Activated T-helper 17 cell treated with anti-CD3 and anti-CD28 coated beads, Interleukin-2, amount 50 U/mL, for 72 hours (primary cell): Measurements from ENCODE around the gene PCK1. TPM values are rescaled to one million over a fixed set of nuclear protein-coding genes. Genes with fewer than 3 reads are reported as not detected.

Experiments used
- ATAC-seq: fragments of 150-1000 bp; cut with Tn5 transposase; replicated peaks from 2 replicates; pipeline ENCODE4 v1.10.0; 2021; ENCODE audit warnings: mild to moderate bottlenecking, moderate library complexity
- H3K27ac Mint-ChIP-seq: one replicate; pipeline ENCODE4 v1.8.0; 2022; ENCODE audit warnings: mixed read lengths
- H3K27me3 Mint-ChIP-seq: one replicate; pipeline ENCODE4 v1.8.0; 2022; ENCODE audit warnings: mixed read lengths
- H3K36me3 Mint-ChIP-seq: one replicate; pipeline ENCODE4 v1.8.0; 2022; ENCODE audit warnings: low read depth, mild to moderate bottlenecking, mixed read lengths
- H3K4me1 Mint-ChIP-seq: one replicate; pipeline ENCODE4 v1.8.0; 2022; ENCODE audit warnings: mixed read lengths
- H3K4me3 Mint-ChIP-seq: one replicate; pipeline ENCODE4 v1.8.0; 2022; ENCODE audit warnings: mild to moderate bottlenecking, mixed read lengths
- H3K9me3 Mint-ChIP-seq: one replicate; pipeline ENCODE4 v1.8.0; 2022; ENCODE audit warnings: mixed read lengths
- total RNA-seq, 2 donors: library from RNA; stranded (reverse); gene quantifications; one replicate each; pipeline ENCODE4 v1.2.3, GENCODE V29; 2022

PCK1 gene
- total RNA-seq, 2 donors from 2014 or later = not detected

DNA sequence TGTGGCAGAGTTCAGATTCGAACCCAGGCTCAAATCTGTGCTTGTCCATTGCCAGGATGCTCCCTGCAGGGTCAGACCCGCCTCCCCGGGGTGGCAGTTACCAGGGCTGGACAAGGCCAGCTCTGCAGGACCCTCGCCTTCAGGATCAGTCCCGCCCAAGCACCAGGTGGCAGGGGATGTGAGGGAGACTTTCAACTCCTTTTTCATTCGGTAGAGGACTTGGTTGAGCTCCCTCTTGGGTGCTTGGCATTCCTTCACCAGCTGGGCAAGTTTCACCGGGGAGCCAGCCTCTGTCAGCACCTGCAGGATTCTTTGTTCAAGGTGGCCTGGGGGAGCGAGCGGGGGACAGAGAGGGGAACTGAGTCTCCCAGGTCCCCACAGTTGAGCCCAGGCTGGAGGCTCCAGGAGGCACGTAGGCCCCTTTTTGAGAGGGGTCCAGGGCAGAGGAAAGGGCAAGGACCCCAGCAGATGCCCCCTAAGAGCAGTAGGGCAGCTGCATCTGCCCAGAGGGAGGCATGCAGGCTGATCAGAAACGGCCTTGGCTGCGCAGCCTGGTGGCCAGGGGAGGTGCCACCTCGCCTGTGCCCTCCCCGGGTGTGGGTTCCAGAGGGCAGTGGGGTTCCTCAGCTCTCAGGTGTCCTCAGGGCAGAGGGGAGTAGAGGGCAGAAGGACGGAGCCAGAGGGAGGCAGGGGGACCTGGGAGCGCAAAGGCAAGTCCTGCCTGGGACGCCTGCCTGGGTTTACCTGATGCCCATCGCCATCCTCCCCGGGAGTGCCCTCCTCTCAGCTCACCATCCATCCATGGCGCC is 55.4 kb downstream of the PCK1 start:
- Mint-ChIP-seq H3K27ac (no peak overlapping the region), H3K27me3 (no peaks in the 10 kb centered on the region), H3K4me1 (peaks cover 34% of the 10 kb centered on the region), H3K9me3 (no peaks in the 10 kb centered on the region), H3K36me3 (peaks cover 13% of the 10 kb centered on the region), H3K4me3 (no peak overlapping the region)
- ATAC-seq = no peak

DNA sequence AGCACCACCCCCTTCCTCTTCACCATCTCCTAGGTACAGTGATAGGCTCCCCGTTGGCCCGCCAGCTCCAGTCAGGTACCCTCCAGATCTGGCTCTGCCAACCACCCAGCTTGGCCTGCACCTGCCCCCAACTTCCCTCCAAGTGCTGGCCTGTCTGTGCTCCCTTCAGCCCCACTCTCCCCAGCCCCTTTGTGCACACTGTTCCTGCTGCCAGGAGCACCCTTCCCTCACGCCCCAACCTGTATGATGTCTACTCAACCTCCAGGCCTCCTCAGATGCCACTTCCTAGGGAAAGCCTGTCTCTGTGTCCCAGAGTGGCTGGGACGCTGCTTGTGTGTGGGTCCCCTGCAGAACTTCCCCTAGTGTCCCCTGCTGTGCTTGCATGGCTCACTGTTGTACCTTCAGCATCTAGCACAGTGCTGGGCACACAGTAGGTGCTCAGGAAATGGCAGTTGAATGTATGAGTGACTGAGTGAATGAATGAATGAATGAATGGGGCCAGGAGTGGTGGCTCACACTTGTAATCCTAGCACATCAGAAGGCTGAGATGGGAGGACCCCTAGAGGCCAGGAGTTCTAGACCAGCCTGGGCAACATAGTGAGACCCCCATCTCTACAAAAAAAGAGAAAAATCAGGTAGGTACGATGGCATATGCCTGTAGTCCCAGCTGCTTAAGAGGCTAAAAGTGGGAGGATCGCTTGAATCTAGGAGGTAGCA is 56.3 kb downstream of the PCK1 start:
- no peak for ATAC-seq
- Mint-ChIP-seq H3K4me3 (peak overlapping the region; percentile 83), H3K9me3 (no peaks in the 10 kb centered on the region), H3K27ac (no peak overlapping the region), H3K27me3 (no peaks in the 10 kb centered on the region), H3K36me3 (peaks cover 13% of the 10 kb centered on the region), H3K4me1 (peaks cover 35% of the 10 kb centered on the region)

Other genes with a start within 250 kb of the PCK1 start
- gene SPO11, start 231.3 kb upstream of the PCK1 start, total RNA-seq = not detected
- gene RAE1, start 209.9 kb upstream of the PCK1 start, total RNA-seq = 10 to 100 TPM; 48.3 to 79.7 TPM
- gene RBM38, start 169.7 kb upstream of the PCK1 start, total RNA-seq = 10 to 100 TPM; 63.0 to 64.3 TPM
- not detected for gene CTCFL, start 36.0 kb upstream of the PCK1 start, total RNA-seq
- 1 to 10 TPM; 1.0 to 1.7 TPM for gene ZBP1, start 59.3 kb downstream of the PCK1 start, total RNA-seq
- 1 to 10 TPM; 1.6 to 2.3 TPM for gene PMEPA1, start 148.9 kb downstream of the PCK1 start, total RNA-seq